ENCODE data around the gene MAT1A.

DNA sequence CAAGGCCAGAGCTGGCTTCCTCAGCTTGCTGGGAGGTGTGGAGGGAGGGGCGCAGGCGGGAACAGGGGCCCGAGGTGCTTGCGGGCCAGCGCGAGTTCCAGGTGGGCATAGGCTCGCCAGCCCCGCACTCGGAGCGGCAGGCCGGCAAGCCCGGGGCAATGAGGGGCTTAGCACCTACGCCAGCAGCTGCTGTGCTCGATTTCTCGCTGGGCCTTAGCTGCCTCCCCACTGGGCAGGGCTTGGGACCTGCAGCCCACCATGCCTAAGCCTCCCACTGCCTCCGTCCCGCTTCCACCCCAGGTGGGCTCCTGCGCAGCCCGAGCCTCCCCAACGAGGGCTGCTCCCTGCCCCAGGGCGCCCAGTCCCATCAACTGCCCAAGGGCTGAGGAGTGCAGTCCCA is 25.9 kb upstream of the MAT1A start:
- TF ChIP-seq, protein P1, sequence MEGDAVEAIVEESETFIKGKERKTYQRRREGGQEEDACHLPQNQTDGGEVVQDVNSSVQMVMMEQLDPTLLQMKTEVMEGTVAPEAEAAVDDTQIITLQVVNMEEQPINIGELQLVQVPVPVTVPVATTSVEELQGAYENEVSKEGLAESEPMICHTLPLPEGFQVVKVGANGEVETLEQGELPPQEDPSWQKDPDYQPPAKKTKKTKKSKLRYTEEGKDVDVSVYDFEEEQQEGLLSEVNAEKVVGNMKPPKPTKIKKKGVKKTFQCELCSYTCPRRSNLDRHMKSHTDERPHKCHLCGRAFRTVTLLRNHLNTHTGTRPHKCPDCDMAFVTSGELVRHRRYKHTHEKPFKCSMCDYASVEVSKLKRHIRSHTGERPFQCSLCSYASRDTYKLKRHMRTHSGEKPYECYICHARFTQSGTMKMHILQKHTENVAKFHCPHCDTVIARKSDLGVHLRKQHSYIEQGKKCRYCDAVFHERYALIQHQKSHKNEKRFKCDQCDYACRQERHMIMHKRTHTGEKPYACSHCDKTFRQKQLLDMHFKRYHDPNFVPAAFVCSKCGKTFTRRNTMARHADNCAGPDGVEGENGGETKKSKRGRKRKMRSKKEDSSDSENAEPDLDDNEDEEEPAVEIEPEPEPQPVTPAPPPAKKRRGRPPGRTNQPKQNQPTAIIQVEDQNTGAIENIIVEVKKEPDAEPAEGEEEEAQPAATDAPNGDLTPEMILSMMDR (IDR thresholded peaks at IDR 0.05) = no peak
- no peak for TF ChIP-seq POLR2AphosphoS5 (IDR thresholded peaks at IDR 0.05)
